GM19025 (cell line): Measurements from ENCODE around the gene PLPP2.
"Not testable (repeated sequence)": the region's sequence is repeated elsewhere in the genome, so short reads cannot be mapped to it uniquely, and the experiment has no call there.

Experiments
- ATAC-seq: cut with Tn5 transposase; IDR thresholded peaks from one replicate; pipeline ENCODE4 v1.9.1; 2021; ENCODE audit warnings: mild to moderate bottlenecking, low read depth, moderate library complexity; ENCODE audit not compliant: unreplicated experiment

Gene PLPP2

DNA sequence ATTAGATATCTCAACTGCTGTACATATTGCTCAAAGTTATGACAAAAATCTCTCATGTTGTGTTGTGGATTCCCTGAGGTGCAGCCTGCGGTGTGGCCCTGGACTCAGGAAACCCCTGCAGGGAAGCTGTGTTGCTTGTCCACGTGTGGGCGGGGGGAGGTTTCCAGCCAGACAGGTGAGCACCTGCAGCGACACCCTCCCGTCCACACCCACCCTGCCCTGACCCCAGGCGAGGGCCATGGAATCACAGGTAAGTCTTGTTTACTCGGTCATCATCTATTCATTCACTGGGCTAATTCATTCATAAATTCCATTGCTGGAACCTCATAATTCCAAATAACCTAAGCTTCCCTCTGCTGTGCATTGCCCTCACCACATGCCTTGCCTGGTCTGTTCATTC, 14.1 kb downstream of the PLPP2 start:
- ATAC-seq = no peak

DNA sequence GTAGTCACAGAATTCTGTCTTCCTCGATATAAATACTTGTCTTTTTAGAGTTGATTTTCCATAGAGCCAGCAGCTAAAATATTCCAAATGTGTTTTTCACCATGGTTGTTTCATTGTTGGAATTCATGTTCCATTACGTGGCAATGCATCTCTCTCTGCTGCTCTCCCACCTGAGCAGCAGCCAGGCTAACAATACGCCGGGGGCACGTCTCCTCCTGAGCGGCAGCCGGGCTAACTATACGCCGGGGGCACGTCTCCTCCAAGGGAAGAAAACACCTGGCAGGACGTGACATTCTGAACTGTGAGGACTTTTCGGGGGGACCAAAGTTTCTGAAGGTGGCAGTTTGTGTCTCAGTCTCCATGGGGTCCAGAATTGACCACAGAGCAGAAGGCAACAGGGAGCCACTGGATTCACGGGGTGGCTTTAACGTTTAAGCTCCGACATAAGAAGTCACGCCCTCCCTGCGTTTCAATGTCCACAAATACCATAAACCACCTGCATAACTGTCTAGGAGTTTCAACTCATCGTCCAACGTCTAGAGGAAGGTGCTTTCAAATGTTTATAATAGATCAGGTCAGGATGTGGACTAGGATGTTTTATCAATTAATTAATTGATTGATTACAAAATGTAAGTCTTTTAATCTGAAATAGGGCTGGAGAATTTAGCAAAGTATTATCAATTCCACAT, 15.1 kb downstream of the PLPP2 start:
- no peak for ATAC-seq

DNA sequence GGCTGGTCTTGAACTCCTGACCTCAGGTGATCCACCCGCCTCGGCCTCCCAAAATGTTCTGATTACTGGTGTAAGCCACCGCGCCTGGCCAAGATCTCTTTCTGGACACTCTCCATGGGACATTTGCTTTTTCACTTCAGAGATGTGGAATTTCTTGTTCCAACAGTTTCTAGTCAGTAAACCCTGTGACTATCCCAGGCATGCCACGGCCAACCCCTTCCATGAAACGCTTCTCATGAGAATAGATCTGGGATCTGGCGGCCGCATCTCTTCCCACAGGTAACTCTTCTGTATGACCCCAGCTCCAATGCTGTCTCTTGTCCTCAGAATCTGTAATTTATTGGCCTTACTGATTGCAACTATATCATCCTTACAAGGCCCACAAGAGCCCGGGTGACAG, 16.2 kb downstream of the PLPP2 start:
- ATAC-seq = no peak

DNA sequence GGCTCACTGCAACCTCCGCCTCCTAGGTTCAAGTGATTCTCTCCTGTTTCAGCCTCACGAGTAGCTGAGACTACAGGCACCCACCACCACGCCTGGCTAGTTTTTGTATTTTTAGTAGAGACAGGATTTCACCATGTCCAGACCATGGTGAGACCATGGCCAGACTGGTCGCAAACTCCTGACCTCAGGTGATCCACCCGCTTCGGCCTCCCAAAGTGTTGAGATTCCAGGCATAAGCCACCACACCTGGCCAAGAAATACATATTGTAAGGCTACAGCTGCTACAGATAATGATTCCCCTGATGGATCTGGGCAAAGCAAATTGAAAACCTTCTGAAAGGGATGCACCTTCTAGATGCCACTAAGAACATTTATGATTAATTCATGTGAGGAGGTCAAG, 17.8 kb downstream of the PLPP2 start:
- ATAC-seq = no peak

DNA sequence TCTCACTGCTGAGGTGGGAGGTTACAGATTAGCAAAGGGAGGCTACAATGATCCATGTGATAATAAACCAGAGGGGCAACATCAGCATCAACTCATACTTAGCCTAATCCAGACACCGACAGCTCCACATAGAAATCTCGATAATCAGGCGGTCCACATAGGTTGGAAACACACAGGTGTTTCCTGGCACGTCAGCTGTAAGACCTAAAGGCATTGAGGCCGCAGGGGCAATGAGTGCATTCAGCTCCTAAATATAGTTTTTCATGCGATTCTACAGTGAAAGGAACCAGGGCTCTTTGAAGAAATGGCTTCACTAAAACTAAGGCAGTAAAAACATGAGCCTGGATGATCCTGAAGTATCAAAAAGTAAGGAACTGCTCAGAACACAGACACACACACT, 19.3 kb downstream of the PLPP2 start:
- no peak for ATAC-seq

DNA sequence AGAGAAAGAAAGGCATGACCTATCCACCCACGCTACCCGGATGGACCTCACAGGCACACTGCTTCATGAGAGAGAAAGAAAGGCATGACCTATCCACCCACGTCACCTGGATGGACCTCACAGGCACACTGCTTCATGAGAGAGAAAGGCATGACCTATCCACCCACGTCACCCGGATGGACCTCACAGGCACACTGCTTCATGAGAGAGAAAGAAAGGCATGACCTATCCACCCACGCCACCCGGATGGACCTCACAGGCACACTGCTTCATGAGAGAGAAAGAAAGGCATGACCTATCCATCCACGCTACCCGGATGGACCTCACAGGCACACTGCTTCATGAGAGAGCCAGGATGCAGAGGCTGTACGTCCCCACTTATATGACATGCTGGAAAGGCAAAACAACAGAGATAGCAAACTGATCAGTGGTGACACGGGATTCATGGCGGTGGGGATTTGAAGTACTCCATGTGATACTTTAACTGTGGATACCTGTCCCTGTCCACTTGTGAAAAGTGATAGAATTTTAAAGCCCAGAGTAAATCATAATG, 20.4 kb downstream of the PLPP2 start:
- not testable (repeated sequence) for ATAC-seq

DNA sequence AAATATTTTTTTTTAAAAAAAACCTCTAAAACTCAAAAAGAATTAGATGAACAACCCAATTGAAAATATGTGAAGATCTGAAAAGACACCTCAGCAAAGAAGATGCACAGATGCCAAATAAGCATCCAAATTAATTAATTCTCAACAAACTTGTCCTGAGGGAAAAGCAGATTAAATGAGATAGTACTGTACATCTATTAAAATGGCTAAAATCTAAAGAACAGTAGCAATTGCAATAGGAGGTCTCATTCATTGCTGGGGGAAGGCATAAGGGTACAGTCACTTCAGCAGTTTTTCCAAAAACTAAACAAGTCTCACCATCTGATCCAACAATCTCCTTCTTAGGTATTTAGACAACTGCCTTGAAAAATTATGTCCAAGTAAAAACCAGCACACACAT, 22.0 kb downstream of the PLPP2 start:
- ATAC-seq = no peak

DNA sequence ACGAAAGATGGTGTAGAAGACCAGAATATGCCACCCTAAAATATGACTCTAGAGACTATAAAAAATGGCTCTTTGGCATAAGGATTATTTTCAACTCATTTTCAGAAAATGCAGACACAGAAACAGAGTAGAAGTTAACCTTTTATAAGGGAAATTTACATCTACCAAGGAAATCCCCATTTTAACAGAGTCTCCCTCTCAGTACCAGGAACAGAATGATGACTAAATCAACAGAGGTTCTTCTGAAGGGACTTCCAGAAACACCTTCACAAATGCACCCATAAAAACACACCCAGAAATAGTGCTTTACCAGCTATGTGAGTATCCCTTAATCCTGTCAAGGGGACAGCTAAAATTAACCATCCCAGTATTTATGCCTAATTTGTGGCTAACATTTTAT, 29.1 kb downstream of the PLPP2 start:
- no peak for ATAC-seq

DNA sequence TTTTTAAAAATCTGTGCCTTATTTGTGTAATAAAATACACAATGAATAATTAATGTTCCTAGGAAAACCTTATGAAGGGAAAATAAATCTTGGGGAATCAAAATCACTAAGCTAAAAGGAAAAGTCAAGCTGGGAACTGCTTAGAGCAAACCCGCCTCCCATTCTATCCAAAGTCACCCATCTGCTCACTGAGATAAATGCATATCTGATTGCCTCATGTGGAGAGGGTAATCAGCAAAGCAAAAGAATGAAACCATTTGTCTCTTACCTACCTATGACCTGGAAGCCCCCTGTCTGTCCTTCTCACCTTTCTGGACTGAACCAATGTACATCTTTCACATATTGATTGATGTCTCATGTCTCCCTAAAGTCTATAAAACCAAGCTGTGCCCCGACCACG, 34.4 kb downstream of the PLPP2 start:
- not testable (repeated sequence) for ATAC-seq

DNA sequence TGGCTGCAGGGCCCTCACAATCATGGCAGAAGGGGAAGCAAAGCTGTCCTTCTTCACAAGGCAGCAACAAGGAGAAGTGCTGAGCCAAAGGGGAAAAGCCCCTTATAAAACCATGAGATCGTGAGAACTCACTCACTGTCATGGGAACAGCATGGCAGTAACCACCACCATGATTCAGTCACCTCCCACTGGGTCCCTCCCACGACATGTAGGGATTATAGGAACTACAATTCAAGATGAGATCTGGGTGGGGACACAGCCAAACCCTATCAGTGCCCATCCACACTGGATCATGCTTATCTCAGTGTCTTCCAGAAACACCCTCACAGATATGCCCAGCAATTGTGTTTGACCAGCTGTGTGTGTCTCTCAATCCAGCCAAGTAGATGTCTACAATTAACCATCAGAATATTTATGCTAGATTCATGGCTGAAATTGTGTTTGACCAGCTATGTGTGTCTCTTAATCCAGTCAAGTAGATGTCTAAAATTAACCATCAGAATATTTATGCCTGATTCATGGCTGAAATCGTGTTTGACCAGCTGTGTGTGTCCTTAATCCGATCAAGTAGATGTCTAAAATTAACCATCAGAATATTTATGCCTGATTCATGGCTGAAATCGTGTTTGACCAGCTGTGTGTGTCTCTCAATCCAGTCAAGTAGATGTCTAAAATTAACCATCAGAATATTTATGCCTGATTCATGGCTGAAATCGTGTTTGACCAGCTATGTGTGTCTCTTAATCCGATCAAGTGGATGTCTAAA, 38.6 kb downstream of the PLPP2 start:
- not testable (repeated sequence) for ATAC-seq

DNA sequence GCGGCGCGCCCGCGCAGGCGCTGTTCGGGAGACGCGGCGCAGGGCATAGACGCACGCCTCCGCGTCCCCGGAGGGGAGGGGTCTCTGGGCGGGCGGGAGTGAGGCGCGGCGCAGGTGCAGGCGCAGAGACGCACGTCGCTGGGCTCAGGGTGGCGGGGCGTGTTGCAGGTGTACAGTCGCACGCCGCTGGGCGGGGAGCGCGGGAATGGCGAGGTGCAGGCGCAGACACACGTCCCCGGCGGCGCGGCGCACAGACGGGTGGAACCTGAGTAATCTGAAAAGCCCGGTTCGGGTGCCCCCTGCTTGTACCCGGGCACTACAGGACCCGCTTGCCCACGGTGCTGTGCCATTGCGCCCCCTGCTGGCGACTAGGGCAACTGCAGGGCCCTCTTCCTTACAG, 44.7 kb downstream of the PLPP2 start:
- ATAC-seq = no peak

DNA sequence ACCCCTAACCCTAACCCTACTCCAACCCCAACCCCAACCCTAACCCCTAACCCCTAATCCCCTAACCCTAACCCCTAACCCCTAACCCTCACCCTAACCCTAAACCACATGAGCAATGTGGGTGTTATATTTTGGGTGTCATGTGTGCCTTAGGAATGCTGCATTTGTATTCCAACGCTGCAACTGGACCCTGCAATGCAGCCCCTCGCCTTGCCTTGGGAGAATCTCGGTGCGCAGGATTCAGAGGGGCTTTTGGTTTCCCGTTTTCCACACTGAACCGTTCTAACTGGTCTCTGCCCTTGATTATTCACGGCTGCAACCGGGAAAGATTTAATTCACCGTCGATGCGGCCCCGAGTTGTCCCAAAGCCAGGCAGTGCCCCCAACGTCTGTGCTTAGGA, 45.3 kb downstream of the PLPP2 start:
- ATAC-seq = not testable (repeated sequence)

DNA sequence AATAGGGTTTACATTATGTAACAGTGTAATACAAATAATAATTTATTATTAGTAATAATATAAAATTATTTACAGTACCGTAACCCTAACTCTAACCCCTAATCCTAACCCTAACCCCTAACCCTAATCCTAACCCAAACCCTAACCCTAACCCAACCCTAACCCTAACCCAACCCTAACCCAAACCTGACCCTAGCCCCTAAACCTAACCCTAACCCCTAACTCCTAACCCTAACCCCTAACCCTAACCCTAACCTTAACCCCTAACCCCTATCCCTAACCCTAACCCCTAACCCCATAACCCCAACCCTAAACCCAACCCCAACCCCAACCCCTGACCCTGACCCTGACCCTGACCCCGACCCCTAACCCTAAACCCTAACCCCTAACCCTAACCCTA, 45.7 kb downstream of the PLPP2 start:
- no peak for ATAC-seq
